Endothelial cell of umbilical vein (primary cell): ENCODE measurements around the gene C1QL2. TPM values are rescaled to one million over a fixed set of nuclear protein-coding genes. Genes with fewer than 3 reads are reported as not detected.

Experiments
- BruUV-seq: library from RNA; stranded (reverse); fragments of 400-500 nt; replicated peaks from 2 replicates; lab custom pipeline; 2021; lab: Mats Ljungman, UMichigan
- CTCF ChIA-PET: fragments of 300-600, 350-600 bp; sonication (Branson Sonifier 250); formaldehyde crosslinking; loops from one replicate; lab custom pipeline; 2021; ENCODE audit warnings: antibody characterized with exemption, inconsistent platforms; lab: Charles Lee
- POLR2A ChIA-PET: fragments of 300-600, 350-600 bp; sonication (Branson Sonifier 250); formaldehyde crosslinking; loops from one replicate; lab custom pipeline; 2021; ENCODE audit warnings: antibody characterized with exemption, inconsistent platforms; lab: Charles Lee
- DNase-seq: peaks from one replicate; pipeline ENCODE4 v3.0.0-alpha.2; 2011; ENCODE audit warnings: low read depth, low spot score
- FAIRE-seq: peaks from 2 replicates; lab custom pipeline; 2011; peaks lifted over from hg19 to GRCh38; lab: Jason Lieb, UNC
- H2AFZ ChIP-seq: 2 replicates; pipeline ENCODE4 v1.6.0; 2012; ENCODE audit warnings: low read depth, low read length, control low read depth, inconsistent platforms
- H3K27ac ChIP-seq: 2 replicates; pipeline ENCODE4 v1.5.1; 2011; ENCODE audit warnings: low read depth, mild to moderate bottlenecking, control low read depth, low read length, moderate library complexity; ENCODE audit not compliant: insufficient read depth
- H3K27me3 ChIP-seq, 2 experiments: 2 replicates each; pipeline versions ENCODE4 v1.6.0 to v1.6.1; 2011; ENCODE audit warnings: low read length in 2 of 2, mixed read lengths in 1 of 2; ENCODE audit not compliant: control insufficient read depth in 2 of 2, insufficient read depth in 2 of 2
- H3K36me3 ChIP-seq, 2 experiments: 2 replicates in 1 of 2; 3 replicates in 1 of 2; pipeline ENCODE4 v1.5.1; 2011; ENCODE audit warnings: low read length in 2 of 2, mild to moderate bottlenecking in 1 of 2, moderate library complexity in 1 of 2; ENCODE audit not compliant: control insufficient read depth in 2 of 2, insufficient read depth in 2 of 2; ENCODE audit errors: extremely low read depth in 1 of 2
- H3K4me1 ChIP-seq: 3 replicates; pipeline ENCODE4 v1.5.1; 2011; ENCODE audit warnings: mild to moderate bottlenecking, low read length; ENCODE audit not compliant: control insufficient read depth, insufficient read depth; ENCODE audit errors: extremely low read depth
- H3K4me2 ChIP-seq: 2 replicates; pipeline ENCODE4 v1.6.1; 2011; ENCODE audit warnings: low read length, control low read depth, mixed read lengths; ENCODE audit not compliant: insufficient read depth
- H3K4me3 ChIP-seq, 3 experiments: fragments of 200-600 bp in 1 of 3; sonication (generic), shearing (Covaris generic) in 1 of 3; replicated peaks in 1 of 3; 2 replicates each; pipeline ENCODE4 v1.5.1; 2011 to 2016; ENCODE audit warnings: control low read depth in 3 of 3, low read length in 3 of 3, mild to moderate bottlenecking in 2 of 3, inconsistent platforms in 1 of 3, low read depth in 1 of 3, moderate library complexity in 1 of 3; ENCODE audit not compliant: insufficient read depth in 1 of 3
- H3K79me2 ChIP-seq: 2 replicates; pipeline ENCODE4 v1.6.0; 2012; ENCODE audit warnings: low read length, inconsistent platforms; ENCODE audit not compliant: control insufficient read depth, insufficient read depth
- H3K9ac ChIP-seq: replicated peaks from 2 replicates; pipeline ENCODE3; 2011; ENCODE audit warnings: low read length, control low read depth; ENCODE audit not compliant: insufficient read depth; ENCODE audit errors: extremely low read depth
- H3K9me1 ChIP-seq: replicated peaks from 3 replicates; pipeline ENCODE4 v1.6.0; 2011; ENCODE audit warnings: mild to moderate bottlenecking, low read length; ENCODE audit not compliant: control insufficient read depth, insufficient read depth; ENCODE audit errors: extremely low read depth
- H3K9me3 ChIP-seq: replicated peaks from 2 replicates; pipeline ENCODE4 v1.5.1; 2012; ENCODE audit warnings: low read length, inconsistent platforms; ENCODE audit not compliant: control insufficient read depth, insufficient read depth
- H4K20me1 ChIP-seq: replicated peaks from 2 replicates; pipeline ENCODE3; 2011; ENCODE audit warnings: mild to moderate bottlenecking, low read length; ENCODE audit not compliant: control insufficient read depth, insufficient read depth; ENCODE audit errors: extremely low read depth
- EZH2 ChIP-seq: IDR thresholded peaks from 2 replicates; pipeline ENCODE4 v1.6.1; 2012; ENCODE audit warnings: borderline replicate concordance, low read depth, mild to moderate bottlenecking, moderate library complexity, low read length, inconsistent platforms; ENCODE audit not compliant: severe bottlenecking
- FOS ChIP-seq: IDR thresholded peaks from 2 replicates; pipeline ENCODE4 v1.6.1; 2011; ENCODE audit warnings: mild to moderate bottlenecking, low read length, moderate library complexity, borderline replicate concordance; ENCODE audit not compliant: insufficient read depth
- GATA2 ChIP-seq: IDR thresholded peaks from 2 replicates; pipeline ENCODE4 v1.7.0; 2011; ENCODE audit warnings: low read depth, mild to moderate bottlenecking, moderate library complexity, mixed read lengths, low read length; ENCODE audit not compliant: insufficient read length, insufficient read depth
- JUN ChIP-seq: IDR thresholded peaks from 2 replicates; pipeline ENCODE4 v1.6.1; 2011; ENCODE audit warnings: borderline replicate concordance, low read depth; ENCODE audit not compliant: insufficient read length, insufficient read depth
- MYC ChIP-seq: IDR thresholded peaks from one replicate; pipeline ENCODE4 v1.6.1; 2011; ENCODE audit warnings: mild to moderate bottlenecking, low read depth, low read length
- POLR2A ChIP-seq: IDR thresholded peaks from 2 replicates; pipeline ENCODE4 v1.6.1; 2012; ENCODE audit warnings: low read depth, mild to moderate bottlenecking, control low read depth, low read length
- POLR2AphosphoS5 ChIP-seq: IDR thresholded peaks from 2 replicates; pipeline ENCODE4 v1.6.1; 2012; ENCODE audit warnings: low read depth, mild to moderate bottlenecking, control low read depth, low read length, moderate library complexity; ENCODE audit not compliant: insufficient read depth
- dilution Hi-C: fragments of 300-500 bp; cut with MboI; formaldehyde crosslinking; loops from one replicate; pipeline ENCODE4 v1.15.0; 2019; ENCODE audit warnings: low sequenced_read_pairs; ENCODE audit not compliant: extremely low pct_ligation_motif_present
- intact Hi-C: fragments of 100-400 bp; cut with micrococcal nuclease; formaldehyde crosslinking; loops from one replicate; pipeline ENCODE4 v1.10.0; 2022
- polyA plus RNA-seq, 4 experiments: library from polyadenylated mRNA; depleted of rRNA in 3 of 4; stranded (reverse) in 3 of 4; unstranded in 1 of 4; fragments of >200 nt; gene quantifications; 2 replicates each; pipeline versions ENCODE4 v1.2.1 to v1.2.3, GENCODE V29; 2011 to 2012; ENCODE audit warnings: missing spikeins in 1 of 4
- total RNA-seq: library from RNA; stranded (reverse); gene quantifications from 2 replicates; pipeline ENCODE4 v1.2.3, GENCODE V29; 2021
- TF ChIP-seq, protein P1 (sequence below): IDR thresholded peaks from 2 replicates; pipeline ENCODE4 v1.6.1; 2011; ENCODE audit not compliant: insufficient read depth, insufficient read length
- TF ChIP-seq, protein P2 (sequence below), 2 donors: IDR thresholded peaks; 1 replicate in 1 of 2; 2 replicates in 1 of 2; pipeline ENCODE4 v1.5.1; 2011; ENCODE audit warnings: low read length in 2 of 2, mild to moderate bottlenecking in 2 of 2, moderate library complexity in 2 of 2, control low read depth in 1 of 2, inconsistent platforms in 1 of 2, low read depth in 1 of 2; ENCODE audit not compliant: insufficient read depth in 1 of 2; ENCODE audit errors: extremely low read depth in 1 of 2

C1QL2 gene
- total and polyA plus RNA-seq, 2 donors (not counting 3 experiments of a cell fraction or from before 2014, with no cell fraction given): not detected

DNA sequence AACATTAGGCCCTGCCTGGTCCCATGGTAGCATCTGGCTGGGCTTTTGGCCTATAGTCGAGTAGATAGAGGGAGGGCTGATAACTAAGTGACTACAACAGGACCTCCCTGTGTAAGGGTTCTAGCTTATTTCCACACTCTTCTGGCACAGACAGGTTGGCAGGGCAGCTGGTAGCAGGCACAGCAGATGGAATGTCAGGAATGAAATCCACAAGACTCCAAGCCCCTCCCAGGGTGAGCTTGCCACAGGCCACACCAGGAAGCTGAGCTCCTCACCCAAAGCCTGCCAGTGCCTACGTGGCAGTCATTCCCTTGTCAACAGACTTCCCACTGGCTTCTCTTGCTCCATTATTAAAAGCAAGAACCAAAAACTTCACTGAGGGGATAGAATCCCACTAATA, 20.7 kb upstream of the C1QL2 start:
- POLR2A ChIA-PET: no interaction called here
- no peaks in the 10 kb centered on the region for H3K27me3 ChIP-seq
- no TSS peak for BruUV-seq
- H3K4me3 ChIP-seq: no peak overlapping the region
- intact Hi-C loops (no loop called here), dilution Hi-C loops (no loop called here)
- no peak for DNase-seq
- no peak overlapping the region for H2AFZ ChIP-seq
- no peaks in the 10 kb centered on the region for H3K9me3 ChIP-seq
- no peak overlapping the region for H3K27ac ChIP-seq
- TF ChIP-seq POLR2A (no peak), EZH2 (no peak), FOS (no peak), POLR2AphosphoS5 (no peak), JUN (no peak), GATA2 (no peak), MYC (no peak)
- TF ChIP-seq, protein P1, sequence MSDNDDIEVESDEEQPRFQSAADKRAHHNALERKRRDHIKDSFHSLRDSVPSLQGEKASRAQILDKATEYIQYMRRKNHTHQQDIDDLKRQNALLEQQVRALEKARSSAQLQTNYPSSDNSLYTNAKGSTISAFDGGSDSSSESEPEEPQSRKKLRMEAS: no peak
- TF ChIP-seq, protein P2, sequence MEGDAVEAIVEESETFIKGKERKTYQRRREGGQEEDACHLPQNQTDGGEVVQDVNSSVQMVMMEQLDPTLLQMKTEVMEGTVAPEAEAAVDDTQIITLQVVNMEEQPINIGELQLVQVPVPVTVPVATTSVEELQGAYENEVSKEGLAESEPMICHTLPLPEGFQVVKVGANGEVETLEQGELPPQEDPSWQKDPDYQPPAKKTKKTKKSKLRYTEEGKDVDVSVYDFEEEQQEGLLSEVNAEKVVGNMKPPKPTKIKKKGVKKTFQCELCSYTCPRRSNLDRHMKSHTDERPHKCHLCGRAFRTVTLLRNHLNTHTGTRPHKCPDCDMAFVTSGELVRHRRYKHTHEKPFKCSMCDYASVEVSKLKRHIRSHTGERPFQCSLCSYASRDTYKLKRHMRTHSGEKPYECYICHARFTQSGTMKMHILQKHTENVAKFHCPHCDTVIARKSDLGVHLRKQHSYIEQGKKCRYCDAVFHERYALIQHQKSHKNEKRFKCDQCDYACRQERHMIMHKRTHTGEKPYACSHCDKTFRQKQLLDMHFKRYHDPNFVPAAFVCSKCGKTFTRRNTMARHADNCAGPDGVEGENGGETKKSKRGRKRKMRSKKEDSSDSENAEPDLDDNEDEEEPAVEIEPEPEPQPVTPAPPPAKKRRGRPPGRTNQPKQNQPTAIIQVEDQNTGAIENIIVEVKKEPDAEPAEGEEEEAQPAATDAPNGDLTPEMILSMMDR (IDR thresholded peaks at IDR 0.05; ENCODE audit: extremely low read depth in 1 of 2, insufficient read depth in 1 of 2, low read depth in 1 of 2, low read length in 2 of 2): no peak
- no peaks in the 10 kb centered on the region for H3K9me1 ChIP-seq
- no peaks in the 10 kb centered on the region for H3K36me3 ChIP-seq
- no peak for FAIRE-seq
- H3K4me1 ChIP-seq: no peaks in the 10 kb centered on the region
- H4K20me1 ChIP-seq: no peaks in the 10 kb centered on the region
- CTCF ChIA-PET: interaction anchor here (0.8 kb wide), 1 partner anchor 298 kb away, joined by 3 read pairs; no protein-coding TSS in a partner anchor
- H3K4me2 ChIP-seq: no peak overlapping the region
- H3K9ac ChIP-seq: no peak overlapping the region
- no peaks in the 10 kb centered on the region for H3K79me2 ChIP-seq
